HG03442 (cell line): ENCODE data around the gene SPRR4.
A peak's percentile ranks its signal among the peaks of the same experiment; 100 is the strongest.

Source experiments
- ATAC-seq: cut with Tn5 transposase; IDR thresholded peaks from one replicate; pipeline ENCODE4 v1.9.1; 2021; ENCODE audit warnings: mild to moderate bottlenecking, moderate library complexity; ENCODE audit not compliant: unreplicated experiment

The SPRR4 gene

DNA sequence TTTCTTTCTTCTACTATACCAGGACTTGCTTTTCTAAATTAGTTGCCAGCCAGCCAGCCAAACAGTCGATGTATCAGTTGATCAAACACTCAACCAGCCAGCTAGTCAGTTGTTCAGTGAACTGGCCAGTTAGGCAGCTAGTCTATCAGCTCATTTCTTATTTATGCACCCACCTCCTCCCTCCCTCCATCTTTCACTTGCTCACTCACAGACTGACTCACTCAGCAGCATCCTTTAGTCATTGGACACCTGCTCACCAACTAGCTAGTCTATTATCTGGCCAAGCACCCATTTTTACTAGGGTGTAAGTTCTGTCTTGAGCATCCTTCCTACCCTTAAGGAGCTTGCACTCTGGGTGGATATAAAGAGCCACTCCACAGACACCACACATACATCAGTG, 5.9 kb upstream of the SPRR4 start:
- ATAC-seq = no peak

DNA sequence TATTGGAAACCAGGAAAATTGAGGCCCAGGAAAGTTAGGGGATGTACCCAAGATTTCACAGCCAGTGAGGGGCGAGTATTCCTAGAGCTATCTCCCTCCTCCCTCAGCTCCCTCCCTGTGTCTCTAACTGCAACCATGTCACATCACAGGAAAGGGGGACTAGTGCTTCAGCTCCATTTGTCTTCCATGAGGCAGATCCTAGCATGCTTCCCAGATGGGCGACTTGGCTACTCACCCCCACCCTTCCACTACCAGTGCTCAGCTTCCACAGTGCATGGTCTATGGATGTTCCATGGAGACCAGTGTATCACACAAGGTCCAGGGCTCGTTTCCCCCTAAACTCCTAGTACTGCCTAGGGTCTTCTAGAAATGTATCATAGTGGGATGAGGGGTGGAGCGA, 4.6 kb upstream of the SPRR4 start:
- ATAC-seq = no peak

DNA sequence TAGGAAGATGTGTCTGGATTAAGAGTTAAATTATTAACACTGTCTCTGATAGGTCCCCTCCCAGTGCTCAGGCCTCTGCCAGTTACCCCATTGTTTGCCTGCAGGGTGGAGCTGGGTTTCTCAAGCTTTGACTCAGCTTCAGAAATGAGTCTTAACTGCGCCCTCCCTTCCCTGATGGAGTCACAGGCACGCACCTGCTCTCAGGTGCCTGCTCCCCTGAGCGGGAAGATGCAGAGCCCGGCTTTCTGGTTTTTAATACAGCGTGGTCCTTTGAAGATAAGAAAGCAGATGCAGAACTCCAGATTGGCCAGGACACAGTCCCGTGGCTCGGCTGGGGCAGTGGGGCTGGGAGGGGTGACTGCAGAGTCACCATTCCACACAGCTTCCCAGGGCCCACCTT, 3.2 kb upstream of the SPRR4 start:
- ATAC-seq = peak; percentile 44

DNA sequence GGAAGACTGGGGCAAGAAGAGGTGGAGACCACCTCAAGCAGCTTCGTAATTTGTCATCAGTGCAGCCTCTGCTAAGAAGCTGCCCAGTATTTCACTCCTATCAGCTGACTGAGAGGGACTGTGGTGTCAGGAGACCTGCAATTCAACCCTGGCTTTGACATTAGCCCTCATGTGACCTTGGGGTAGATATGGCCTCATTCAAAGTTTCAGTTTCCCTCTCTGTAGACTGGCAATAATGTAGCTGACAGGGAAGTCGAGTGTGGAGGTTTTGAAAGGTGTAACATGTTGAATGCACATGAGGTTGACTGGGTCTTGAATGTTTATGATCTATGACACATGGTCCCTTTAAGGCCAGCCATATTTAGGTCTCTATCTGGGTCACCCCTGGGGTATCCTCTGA, 2.2 kb upstream of the SPRR4 start:
- ATAC-seq = peak; percentile 86

DNA sequence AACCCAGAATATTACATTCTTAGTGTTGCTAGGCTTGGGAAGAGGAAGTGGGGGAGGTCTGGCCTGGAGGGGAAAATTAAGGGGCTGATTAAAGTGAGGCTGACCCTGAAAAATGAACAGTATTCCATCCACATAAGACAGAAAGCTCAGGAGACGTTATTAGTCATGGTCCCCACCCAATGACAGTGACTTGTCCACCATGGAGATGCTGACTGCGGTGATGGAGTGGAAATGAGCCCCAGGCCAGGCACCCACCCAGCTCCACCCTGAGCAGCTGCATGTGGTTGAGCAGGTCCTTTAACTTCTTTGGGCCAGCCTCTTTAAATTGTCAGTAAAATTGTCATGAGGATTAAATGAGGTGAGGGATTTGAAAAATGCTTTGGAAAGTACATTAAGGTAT, 1.4 kb upstream of the SPRR4 start:
- ATAC-seq = no peak

DNA sequence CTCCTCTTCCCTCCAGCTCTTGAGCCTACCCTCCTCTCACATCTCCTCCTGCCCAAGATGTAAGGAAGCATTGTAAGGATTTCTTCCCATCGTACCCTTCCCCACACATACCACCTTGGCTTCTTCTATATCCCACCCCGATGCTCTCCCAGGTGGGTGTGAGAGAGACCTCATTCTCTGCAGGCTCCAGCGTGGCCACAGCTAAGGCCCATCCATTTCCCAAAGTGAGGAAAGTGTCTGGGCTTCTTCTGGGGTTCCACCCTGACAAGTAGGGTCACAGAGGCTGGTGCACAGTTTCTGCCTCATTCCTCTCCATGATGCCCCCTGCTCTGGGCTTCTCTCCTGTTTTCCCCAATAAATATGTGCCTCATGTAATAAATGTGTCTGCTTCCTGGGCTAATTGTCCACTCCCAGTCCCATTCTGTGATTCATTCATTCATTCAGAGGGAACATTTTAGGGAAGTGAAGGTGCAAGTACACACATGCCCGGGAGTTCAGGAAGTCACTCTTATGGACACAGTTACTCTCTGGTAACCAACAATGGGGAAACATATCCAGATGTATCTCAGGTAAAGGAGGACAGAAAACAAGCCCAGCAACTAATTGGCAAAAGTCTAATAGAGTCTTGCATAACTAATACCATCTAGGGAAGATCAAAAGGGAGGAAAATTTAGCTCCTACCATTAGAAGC, 1.9 kb downstream of the SPRR4 start:
- no peak for ATAC-seq

DNA sequence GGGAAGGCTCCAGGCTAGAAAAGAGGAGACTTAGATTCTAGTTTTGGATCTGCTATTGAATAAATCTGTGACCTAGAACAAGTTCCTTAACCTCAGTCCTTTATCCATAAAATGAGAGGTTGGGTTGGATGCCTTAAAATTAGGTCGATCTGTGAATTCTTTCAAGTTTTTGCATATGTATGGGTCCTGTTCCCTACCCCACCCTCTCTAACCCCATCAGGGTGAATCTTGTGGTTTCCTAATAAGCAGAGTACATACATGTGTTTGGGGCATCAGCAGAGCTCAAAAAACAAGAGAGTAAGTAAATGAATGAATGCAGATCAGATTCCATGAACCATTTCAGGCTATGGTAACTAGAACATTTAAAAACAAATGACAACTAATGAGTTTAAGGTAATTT, 6.2 kb downstream of the SPRR4 start:
- no peak for ATAC-seq

DNA sequence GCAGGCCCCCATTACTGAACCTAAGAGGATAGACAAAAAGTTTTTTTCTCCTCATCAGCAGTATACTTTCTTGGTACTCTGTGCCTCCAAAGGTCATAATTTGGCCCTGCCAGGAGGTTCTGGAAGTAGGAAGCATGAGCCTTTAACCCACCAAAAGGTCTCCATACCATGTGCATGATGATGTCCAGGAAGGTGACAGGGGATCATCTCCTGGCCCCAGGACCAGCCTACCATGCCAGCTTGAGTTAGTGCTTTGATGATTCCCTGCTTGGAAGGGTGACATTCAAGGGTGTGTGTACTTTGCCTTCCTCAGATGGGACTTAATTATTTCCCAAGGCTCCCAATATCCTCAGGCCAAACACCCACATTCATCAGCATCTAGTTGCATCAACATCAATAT, 7.2 kb downstream of the SPRR4 start:
- no peak for ATAC-seq

DNA sequence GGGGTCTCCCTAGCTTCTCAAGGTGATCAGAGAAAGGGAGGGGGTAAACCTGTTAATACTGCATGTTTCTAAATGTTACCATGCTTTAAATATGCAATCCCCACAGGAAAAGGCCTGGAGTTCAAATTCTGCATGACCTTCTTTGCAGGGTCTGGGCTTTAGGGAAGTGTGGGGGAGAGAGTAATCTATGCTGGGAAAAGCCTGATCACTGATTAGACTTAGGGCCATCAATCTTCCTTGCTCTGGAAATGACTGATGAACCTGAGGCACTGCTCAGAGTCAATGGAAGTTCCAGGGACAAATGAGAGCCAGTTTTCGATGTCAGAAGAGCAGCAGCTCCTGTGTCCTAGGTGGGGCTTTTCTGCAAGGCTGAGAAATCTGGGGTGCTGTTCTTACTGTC, 10.2 kb downstream of the SPRR4 start:
- no peak for ATAC-seq

DNA sequence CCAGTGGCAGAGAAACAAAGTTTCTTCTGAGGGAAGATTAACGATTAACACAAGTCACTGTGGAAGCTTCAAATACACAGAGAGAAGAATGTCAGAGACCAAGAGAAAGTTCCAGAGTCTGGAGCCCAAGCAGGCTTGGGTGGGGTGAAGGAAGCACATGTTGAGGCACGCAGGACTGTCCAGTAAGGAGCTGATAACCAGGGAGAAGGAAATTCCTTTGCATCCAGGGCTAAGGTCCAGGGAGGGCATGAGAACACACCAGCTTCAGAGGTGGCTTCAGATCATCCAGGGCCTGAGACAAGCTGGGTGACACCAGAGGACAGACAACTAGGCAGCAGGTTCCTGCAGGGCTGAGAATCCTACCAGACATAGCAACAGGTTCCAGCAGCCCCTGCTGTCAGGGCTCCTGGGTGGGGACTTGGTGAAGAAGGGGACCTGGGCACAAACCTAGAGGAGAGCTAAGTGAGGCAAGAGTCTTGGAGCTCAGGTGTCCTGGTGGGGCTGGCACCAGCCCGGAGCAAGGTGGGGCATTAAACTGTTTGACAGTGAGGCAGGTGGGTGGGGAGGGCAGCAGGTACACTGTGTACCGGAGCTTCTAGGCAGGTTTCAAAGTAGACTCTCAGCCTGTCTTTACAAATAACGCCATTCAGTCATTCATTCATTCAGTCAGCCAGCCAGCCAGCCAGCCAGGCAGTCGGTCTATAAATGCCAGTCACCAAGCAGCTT, 10.9 kb downstream of the SPRR4 start:
- no peak for ATAC-seq

DNA sequence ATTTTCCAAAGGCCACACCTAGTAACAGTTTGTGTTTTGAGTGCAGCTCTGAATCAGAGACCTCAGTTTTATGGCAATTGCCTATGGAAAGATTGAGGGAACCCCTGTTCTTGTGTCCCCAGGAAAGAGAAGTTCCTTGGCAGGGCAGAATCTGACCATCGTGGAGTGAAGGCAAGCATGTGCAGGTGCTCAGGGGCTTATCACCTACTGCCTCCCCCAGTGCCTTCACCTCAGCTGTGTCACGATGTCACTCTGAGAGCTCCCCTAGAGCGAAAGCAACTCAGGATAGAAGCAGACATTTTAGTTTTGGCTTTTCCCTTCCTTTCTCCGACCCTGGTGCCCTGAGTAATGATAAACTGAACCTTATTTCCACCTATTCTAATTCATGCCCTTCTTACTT, 11.6 kb downstream of the SPRR4 start:
- no peak for ATAC-seq

DNA sequence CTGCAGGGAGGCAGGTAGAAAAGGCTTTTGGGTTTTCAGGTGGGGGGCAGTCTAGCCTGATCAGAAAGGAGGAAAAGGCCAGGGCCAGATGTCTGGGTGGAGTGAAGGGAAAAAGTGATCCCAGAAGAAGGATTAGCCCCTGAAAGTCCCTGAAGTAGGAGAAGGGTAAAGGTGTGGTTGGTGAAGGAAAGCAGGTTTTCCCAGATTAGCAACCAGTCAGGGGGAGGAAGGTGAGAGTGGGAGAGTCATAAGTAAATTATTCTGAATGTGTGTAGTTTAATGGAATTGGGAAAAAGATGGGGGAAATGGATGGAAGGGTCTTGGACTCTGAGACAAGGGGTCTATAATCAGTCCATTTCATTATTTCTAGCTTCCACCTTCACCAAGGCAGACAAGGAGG, 12.8 kb downstream of the SPRR4 start:
- no peak for ATAC-seq

DNA sequence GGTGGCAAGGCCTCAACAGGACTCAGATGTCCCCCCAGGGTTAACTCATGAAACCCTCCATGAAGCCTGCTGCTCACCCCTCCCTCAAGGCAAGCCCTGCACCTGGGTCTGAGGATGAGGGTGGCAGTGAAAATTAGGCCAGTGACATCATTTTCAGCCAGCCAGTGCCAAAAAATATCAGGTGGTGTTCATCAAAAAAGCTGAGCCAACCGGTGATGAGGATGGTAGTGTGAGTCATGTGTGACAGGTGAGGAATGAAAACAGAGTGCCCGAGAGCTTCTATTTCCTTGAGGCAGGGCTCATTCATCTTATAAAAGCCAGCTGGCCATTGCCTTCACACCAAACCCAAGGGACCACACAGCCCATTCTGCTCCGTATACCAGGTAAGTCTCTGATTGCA, 13.3 kb downstream of the SPRR4 start, which contains the start of gene SPRR1A:
TSS of gene SPRR1A (plus strand) at position 339 of the 400 bp plus-strand sequence. CDS start 1,150 bp downstream, outside the sequence.
- no peak for ATAC-seq

DNA sequence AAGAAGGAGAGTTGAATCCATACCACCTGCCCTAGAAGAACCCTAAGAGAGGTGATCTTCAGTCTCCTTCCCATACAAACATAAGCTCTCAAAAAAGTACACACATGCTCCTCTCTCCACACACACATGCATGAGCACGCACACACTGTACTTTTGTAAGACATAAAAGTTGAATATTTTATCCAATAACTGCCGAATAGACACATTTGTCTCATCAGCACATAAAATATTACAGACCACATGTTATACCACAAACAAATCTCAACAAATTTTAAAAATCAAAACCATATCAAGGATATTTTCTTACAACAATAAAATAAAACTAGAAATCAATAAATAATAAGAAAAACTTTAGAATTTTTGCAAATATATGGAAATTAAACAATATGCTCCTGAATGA, 16.1 kb downstream of the SPRR4 start:
- ATAC-seq = no peak

DNA sequence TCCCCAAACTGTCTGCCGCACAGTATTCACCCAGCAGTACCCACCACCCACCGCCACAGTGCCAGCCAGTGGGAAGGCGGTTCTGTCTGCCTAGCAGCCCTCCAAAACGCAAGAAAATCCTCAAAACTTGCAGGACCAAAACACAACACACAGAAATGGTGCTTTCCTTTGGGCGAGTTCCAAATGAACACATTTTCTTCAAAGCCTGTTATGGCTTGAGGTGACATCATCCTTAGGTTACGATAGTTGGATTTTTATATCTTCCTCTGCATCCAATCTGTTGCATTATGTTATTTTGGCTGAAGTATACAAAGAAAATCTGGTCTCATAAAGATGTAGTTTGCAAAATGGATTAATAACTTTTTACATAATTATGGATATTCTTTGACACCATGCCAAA, 22.7 kb downstream of the SPRR4 start:
- no peak for ATAC-seq

DNA sequence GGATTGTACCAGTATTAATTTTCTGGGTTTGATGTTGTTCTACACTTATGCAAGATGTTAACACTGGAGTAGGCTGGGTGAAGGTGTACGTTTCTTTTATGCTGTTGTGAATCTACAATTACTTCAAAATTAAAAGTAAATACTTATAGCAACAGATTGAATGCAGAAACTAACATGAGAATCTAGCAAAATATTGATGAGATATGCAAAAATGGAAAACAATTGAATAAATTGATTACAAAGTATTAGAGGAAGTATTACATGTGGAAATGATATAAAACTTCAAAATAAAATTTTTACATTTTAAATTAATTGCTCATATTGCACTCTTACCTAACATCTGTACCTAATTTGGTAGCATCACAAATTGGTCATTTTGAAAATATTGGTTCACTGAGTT, 25.4 kb downstream of the SPRR4 start:
- no peak for ATAC-seq

DNA sequence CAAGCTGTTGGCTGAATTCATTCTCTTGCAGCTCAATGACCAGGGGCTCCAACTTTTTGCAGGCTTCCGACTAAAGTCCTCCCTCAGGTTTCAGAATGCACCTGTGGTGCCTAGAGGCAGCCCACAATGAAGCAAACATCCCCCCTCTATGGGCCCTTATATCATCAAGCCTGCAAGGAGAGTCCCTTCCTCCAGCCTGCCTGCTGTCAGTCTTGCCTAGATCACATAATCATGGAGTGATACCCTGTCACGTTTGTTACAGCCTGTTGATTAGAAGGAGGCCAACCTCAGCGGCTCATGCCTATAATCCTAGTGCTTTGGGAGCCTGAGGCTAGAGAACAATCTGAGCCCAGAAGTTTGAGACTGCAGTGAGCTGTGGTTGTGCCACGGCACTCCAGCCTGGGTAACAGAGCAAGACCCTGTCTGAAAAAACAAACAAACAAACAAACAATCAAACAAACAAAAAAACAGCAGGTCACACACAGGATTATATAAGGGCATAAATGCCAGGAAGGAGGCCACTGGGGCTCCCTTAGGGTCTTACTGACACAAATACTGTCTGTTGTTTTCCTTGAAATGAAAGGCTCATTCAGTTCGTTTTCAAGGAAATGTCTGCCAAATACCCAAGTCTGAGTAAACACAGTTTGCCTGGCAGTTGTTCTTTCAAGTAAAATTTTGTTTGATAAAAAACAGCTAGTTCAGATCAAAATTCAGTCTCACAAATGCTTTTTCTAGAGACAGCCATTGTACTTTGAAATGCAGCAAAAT, 26.4 kb downstream of the SPRR4 start:
- no peak for ATAC-seq

DNA sequence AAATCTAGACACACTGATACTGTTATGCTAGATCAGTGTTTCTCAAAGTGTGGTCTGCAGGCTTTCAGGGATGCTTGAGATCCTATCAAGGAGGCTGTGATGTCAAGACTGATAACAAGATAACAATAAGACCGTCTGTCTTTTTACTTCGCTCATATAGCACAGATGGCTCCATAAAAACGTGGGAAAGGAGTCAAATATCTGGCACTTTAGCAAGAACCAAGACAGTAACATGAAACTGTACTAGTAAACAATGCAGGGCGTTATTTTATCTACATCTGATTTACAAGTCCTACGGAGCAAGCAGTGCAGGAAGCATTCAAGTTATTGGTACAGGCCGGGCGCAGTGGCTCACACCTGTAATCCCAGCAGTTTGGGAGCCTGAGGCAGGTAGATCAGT, 27.5 kb downstream of the SPRR4 start:
- no peak for ATAC-seq

DNA sequence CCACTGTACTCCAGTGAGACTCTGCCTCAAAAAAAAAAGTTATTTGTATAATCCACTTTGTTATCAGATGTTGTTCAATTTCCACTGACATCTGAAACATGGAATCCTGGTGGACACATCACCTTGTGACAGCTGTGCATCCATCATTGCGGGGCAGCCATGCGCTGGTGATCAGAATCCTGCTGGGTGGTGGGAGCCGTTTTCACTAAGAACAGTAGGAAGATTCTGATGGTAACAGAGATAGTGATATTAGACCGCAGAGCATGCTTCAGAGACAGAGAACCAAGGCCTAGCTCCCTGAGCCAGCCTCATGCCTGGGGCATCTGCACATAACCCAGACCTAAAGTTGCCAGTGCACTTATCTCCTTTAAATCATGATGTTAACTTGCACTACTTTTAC, 28.0 kb downstream of the SPRR4 start:
- no peak for ATAC-seq

DNA sequence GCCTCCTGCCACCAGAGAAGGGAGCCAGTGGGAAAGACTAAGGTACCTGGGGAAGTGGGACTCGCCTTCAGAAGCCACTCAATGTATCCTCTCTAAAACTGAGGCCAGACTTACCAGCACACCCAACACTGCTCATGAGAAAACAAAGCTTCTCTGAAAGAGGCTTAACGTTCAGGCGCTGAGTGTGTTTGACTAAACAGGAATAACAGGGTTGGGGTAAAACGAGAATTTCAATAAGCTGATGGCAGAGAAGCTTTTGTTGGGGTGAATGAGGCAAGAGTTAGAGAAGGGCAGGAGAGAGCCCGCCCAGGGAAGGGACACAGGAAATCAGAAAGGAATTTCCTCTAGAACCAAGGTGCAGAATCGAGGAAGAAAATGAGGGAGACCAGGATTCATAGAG, 29.4 kb downstream of the SPRR4 start:
- no peak for ATAC-seq

DNA sequence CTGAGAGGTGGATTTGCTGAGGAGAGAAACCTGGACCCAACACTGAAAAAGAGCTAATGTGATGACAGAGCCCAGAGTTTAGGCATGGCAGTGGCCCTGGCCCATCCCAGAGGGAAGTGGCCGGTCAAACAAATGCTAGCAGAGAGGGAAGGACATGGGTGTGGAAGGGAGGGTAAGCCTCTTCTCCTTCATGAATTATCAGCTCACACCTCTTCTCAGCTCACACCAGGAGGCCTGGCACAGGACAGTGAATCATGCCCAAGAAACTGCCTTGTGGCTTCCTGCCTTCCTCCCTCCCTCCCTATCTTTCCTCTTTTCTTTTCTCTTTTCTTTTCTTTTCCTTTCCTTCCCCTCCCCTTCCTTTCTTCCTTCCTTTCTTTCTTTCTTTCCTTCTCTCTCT, 29.8 kb downstream of the SPRR4 start:
- ATAC-seq = no peak

DNA sequence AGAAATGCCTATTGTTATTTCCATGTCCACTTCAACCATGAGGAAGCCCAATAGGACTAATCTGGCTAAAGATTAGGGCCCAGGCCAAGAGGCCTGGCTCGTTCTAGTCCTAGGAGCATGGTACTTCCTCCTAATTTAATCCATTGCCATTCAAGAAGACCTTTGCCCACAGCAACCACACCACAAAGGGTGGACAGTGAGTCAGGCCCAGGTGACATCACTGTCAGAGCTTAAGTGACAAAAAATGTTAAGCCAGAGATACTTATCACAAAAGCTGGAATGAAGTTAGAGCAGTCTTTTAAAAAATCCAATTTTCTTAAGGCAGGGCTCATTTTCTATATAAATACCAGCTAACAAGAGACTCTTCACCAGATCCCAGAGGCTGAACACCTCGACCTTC, 30.9 kb downstream of the SPRR4 start, which contains the start of gene SPRR3:
TSS of gene SPRR3 (plus strand) at position 368 of the 400 bp plus-strand sequence. CDS start 1,272 bp downstream, outside the sequence.
- ATAC-seq = no peak
